DMS114 treated with DMSO at 0.1 percent for 48 hours (cell line): ENCODE measurements around the gene OPN1SW.

Source experiments
- DNase-seq: peaks from one replicate; lab custom pipeline; 2025; ENCODE audit not compliant: unreplicated experiment; lab: John Stamatoyannopoulos, UW

Gene OPN1SW

GRCh38 chr7:128763541-128763940 lies 12.1 kb downstream of the OPN1SW start:
- no peak for DNase-seq

- no peak for DNase-seq
These were observed 16.4 kb downstream of the OPN1SW start for GRCh38 chr7:128759242-128759641.

GRCh38 chr7:128758553-128758952 lies 17.0 kb downstream of the OPN1SW start:
- DNase-seq, result no peak

GRCh38 chr7:128757203-128757602 lies 18.4 kb downstream of the OPN1SW start:
- DNase-seq, result no peak

- no peak for DNase-seq
These were observed 19.6 kb downstream of the OPN1SW start for GRCh38 chr7:128755819-128756476.

- no peak for DNase-seq
These were observed 20.3 kb downstream of the OPN1SW start for GRCh38 chr7:128755075-128755818.

- DNase-seq, result no peak
These were observed 23.3 kb downstream of the OPN1SW start for GRCh38 chr7:128752251-128752650.

- no peak for DNase-seq
These were observed 28.1 kb downstream of the OPN1SW start for GRCh38 chr7:128747327-128748079.

- DNase-seq, result no peak
These were observed 29.9 kb downstream of the OPN1SW start for GRCh38 chr7:128745706-128746105.

- no peak for DNase-seq
These were observed 31.2 kb downstream of the OPN1SW start for GRCh38 chr7:128744366-128744905.

GRCh38 chr7:128743112-128743772 lies 32.4 kb downstream of the OPN1SW start:
- DNase-seq, result no peak

GRCh38 chr7:128742206-128742605 lies 33.4 kb downstream of the OPN1SW start:
- no peak for DNase-seq

- no peak for DNase-seq
These were observed 34.1 kb downstream of the OPN1SW start for GRCh38 chr7:128741491-128741890.

- no peak for DNase-seq
These were observed 34.6 kb downstream of the OPN1SW start for GRCh38 chr7:128740996-128741395.

GRCh38 chr7:128739990-128740682 lies 35.5 kb downstream of the OPN1SW start:
- no peak for DNase-seq

- peak; percentile 92 for DNase-seq
These were observed 36.3 kb downstream of the OPN1SW start, which contains the start of gene CALU for GRCh38 chr7:128739048-128739962. CALU (plus strand) TSS chr7:128739359; CDS start chr7:128748584, 9,225 bp downstream.

- DNase-seq, result no peak
These were observed 37.0 kb downstream of the OPN1SW start for GRCh38 chr7:128738570-128739047.

GRCh38 chr7:128737867-128738385 lies 37.7 kb downstream of the OPN1SW start:
- no peak for DNase-seq

- DNase-seq, result no peak
These were observed 38.2 kb downstream of the OPN1SW start for GRCh38 chr7:128737441-128737840.
